AG09309 (cell line): ENCODE results near the gene BTBD1.
"Not testable (repeated sequence)": the region's sequence is repeated elsewhere in the genome, so short reads cannot be mapped to it uniquely, and the experiment has no call there.

Source experiments
- DNase-seq: peaks from one replicate; pipeline ENCODE4 v3.0.0-alpha.2; 2010; ENCODE audit warnings: low read depth
- H3K4me3 ChIP-seq: 2 replicates; pipeline ENCODE4 v1.5.1; 2011; ENCODE audit warnings: mild to moderate bottlenecking, low read depth, low read length, moderate library complexity; ENCODE audit not compliant: control insufficient read depth
- TF ChIP-seq, protein P1 (sequence below): IDR thresholded peaks from 2 replicates; pipeline ENCODE4 v1.5.1; 2011; ENCODE audit warnings: mild to moderate bottlenecking, low read depth, low read length, inconsistent platforms; ENCODE audit not compliant: insufficient read depth, control insufficient read depth; ENCODE audit errors: missing control alignments

BTBD1 gene

GRCh38 chr15:83082730-83083386 is 15.8 kb upstream of the BTBD1 start:
- H3K4me3 ChIP-seq: no peak overlapping the region
- TF ChIP-seq, protein P1, sequence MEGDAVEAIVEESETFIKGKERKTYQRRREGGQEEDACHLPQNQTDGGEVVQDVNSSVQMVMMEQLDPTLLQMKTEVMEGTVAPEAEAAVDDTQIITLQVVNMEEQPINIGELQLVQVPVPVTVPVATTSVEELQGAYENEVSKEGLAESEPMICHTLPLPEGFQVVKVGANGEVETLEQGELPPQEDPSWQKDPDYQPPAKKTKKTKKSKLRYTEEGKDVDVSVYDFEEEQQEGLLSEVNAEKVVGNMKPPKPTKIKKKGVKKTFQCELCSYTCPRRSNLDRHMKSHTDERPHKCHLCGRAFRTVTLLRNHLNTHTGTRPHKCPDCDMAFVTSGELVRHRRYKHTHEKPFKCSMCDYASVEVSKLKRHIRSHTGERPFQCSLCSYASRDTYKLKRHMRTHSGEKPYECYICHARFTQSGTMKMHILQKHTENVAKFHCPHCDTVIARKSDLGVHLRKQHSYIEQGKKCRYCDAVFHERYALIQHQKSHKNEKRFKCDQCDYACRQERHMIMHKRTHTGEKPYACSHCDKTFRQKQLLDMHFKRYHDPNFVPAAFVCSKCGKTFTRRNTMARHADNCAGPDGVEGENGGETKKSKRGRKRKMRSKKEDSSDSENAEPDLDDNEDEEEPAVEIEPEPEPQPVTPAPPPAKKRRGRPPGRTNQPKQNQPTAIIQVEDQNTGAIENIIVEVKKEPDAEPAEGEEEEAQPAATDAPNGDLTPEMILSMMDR: no peak
- DNase-seq: no peak

- no peak for DNase-seq
- H3K4me3 ChIP-seq: no peak overlapping the region
- TF ChIP-seq, protein P1: no peak
Observed at GRCh38 chr15:83081256-83082014, 14.4 kb upstream of the BTBD1 start.

- TF ChIP-seq, protein P1: no peak
- no peak overlapping the region for H3K4me3 ChIP-seq
- no peak for DNase-seq
Observed at GRCh38 chr15:83078712-83079111, 11.7 kb upstream of the BTBD1 start.

DNA sequence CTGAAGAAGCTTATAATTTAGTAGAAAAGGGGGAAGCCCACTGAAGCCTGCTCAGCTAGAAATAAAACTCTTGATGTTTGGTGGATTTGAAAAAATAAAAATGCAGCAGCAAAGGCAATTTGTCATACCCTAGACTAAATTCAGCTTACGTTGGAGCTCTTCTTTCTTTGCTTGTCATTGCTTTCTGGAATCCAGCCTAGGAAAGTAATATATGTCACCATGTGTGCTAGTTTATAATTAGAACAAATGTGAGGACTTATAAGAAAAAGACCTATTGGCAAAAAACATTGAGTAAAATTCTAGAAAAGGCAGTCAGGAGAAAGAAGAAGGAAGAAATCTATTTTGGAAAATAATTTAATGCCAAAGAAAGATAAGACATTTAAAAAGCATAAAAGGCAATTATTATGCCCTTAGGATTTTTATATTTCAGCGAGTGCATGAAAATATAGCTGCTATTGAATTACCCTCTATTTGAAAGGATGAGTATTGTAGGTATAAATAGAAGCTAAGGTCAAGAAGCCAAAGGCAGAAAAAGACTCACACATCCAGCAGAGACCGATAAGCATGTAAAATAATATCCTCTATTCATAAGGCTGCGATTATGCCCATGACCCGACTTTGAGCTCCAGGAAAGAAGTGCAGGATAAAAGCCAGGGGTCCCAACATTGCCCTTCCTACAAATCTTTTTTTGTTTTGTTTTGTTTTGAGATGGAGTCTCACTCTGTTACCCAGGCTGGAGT is 10.6 kb upstream of the BTBD1 start:
- no peak overlapping the region for H3K4me3 ChIP-seq
- TF ChIP-seq, protein P1: no peak
- DNase-seq: no peak

GRCh38 chr15:83069211-83069642 is 2.2 kb upstream of the BTBD1 start:
- not testable (repeated sequence) for DNase-seq, H3K4me3 ChIP-seq

GRCh38 chr15:83068054-83068453 is 1.0 kb upstream of the BTBD1 start:
- H3K4me3 ChIP-seq: no peak overlapping the region
- TF ChIP-seq, protein P1: no peak
- no peak for DNase-seq

GRCh38 chr15:83067638-83067962 is 548 bp upstream of the BTBD1 start:
- no peak for DNase-seq
- TF ChIP-seq, protein P1: no peak
- H3K4me3 ChIP-seq: peak overlapping the region; percentile 67
